Erythroblast (primary cell): Measurements from ENCODE around the gene GGTLC1.

Experiments used
- GATA1 ChIP-seq: IDR thresholded peaks from 2 replicates; pipeline ENCODE4 v1.6.1; 2011; ENCODE audit warnings: low read depth, mild to moderate bottlenecking, control low read depth, low read length, moderate library complexity
- POLR2A ChIP-seq: IDR thresholded peaks from 2 replicates; pipeline ENCODE4 v1.6.1; 2011; ENCODE audit warnings: mild to moderate bottlenecking, low read length

DNA sequence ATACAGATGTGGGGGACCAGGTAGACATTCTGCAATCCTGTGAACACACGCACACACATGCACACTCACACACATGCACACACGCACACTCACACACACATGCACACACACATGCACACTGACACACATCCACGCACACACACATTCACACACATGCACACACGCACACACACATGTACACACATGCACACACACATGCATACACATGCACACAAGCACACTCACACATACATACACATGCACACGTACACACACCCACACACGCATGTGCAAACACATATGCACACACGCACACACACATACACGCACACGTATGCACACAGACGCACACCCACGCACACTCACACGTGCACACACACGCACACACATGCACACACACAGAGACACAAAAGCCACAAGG is 14.3 kb upstream of the GGTLC1 start:
- TF ChIP-seq POLR2A (no peak), GATA1 (no peak)
